NCI-H2029 treated with DMSO at 0.1 percent for 48 hours (cell line): ENCODE data around the gene POU5F1.

Source experiments
- DNase-seq: peaks from one replicate; lab custom pipeline; 2025; lab: John Stamatoyannopoulos, UW

POU5F1 gene

GRCh38 chr6:31114970-31115849, 55.3 kb downstream of the POU5F1 start:
- no peak for DNase-seq

DNA sequence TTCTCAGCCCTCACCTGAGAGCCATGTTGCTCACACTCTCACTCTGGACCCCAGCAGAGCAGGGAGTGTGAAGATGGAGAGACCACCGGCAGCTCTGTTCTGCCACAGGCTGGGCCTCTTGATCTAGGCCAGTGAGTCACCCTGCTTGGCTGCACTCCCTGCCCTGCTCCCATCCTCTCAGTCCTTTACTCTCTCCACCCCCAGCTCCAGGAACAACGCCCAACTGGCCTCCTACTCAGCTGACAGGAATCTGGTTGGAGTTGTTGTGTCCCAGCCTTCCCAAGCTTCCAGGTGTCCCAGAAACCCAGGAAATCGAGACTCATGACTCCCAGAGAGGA, 56.0 kb downstream of the POU5F1 start, which contains the start of gene PSORS1C1:
PSORS1C1 (plus strand) TSS at position 260 of the 338 bp plus-strand sequence. CDS start 14,833 bp downstream, outside the sequence.
- no peak for DNase-seq
